Activated T-helper 2 cell treated with anti-CD3 and anti-CD28 coated beads, Interferon-gamma antibody, Interleukin-2, Interleukin-4, amounts not matched to agents 10 μg/mL and 5 μg/mL and 100 μg/mL, durations not matched to agents 14 hours and 24 hours and 36 hours (primary cell): ENCODE measurements around the gene ZNF580. TPM values are rescaled to one million over a fixed set of nuclear protein-coding genes. Genes with fewer than 3 reads are reported as not detected.

Experiments used
- DNase-seq: peaks from one replicate; pipeline ENCODE4 v3.0.0; 2021; ENCODE audit warnings: low spot score
- H3K27ac Mint-ChIP-seq: one replicate; pipeline ENCODE4 v1.8.0; 2021; ENCODE audit warnings: mixed read lengths
- H3K27me3 Mint-ChIP-seq: one replicate; pipeline ENCODE4 v1.8.0; 2021; ENCODE audit warnings: low read depth, mixed read lengths
- H3K36me3 Mint-ChIP-seq: one replicate; pipeline ENCODE4 v1.8.0; 2021; ENCODE audit warnings: low read depth, mixed read lengths
- H3K4me1 Mint-ChIP-seq: one replicate; pipeline ENCODE4 v1.8.0; 2021; ENCODE audit warnings: low read depth, mixed read lengths
- H3K4me3 Mint-ChIP-seq: one replicate; pipeline ENCODE4 v1.8.0; 2021; ENCODE audit warnings: low read depth, mild to moderate bottlenecking, moderate library complexity, mixed read lengths
- H3K9me3 Mint-ChIP-seq: one replicate; pipeline ENCODE4 v1.8.0; 2021; ENCODE audit warnings: mixed read lengths
- intact Hi-C: fragments of 100-400 bp; cut with micrococcal nuclease; formaldehyde crosslinking; loops from one replicate; pipeline ENCODE4 v1.15.1; 2023
- total RNA-seq: library from RNA; stranded (reverse); gene quantifications from 2 replicates; pipeline ENCODE4 v1.2.3, GENCODE V29; 2022

The ZNF580 gene
- 32.1 and 33.3 TPM in 2 replicates for total RNA-seq

- peak within 1 kb of the TSS; percentile 95 for H3K27ac Mint-ChIP-seq
- peaks cover 67% of the 10 kb centered on the region for H3K36me3 Mint-ChIP-seq
- no peaks in the 10 kb centered on the region for H3K9me3 Mint-ChIP-seq
Measured at GRCh38 chr19:55640577-55641425, at the start of gene ZNF580. TSS of gene ZNF580 (plus strand) at chr19:55641002. CDS start at chr19:55642509, 1,507 bp downstream.

GRCh38 chr19:55591555-55591954 lies 49.2 kb upstream of the ZNF580 start:
- Mint-ChIP-seq H3K4me3 (no peak overlapping the region), H3K36me3 (peaks cover 32% of the 10 kb centered on the region), H3K4me1 (peaks cover 7% of the 10 kb centered on the region), H3K27me3 (peaks cover 5% of the 10 kb centered on the region), H3K27ac (no peak overlapping the region), H3K9me3 (no peaks in the 10 kb centered on the region)
- intact Hi-C loops: no loop called here
- DNase-seq: no peak

More at GRCh38 chr19:55640577-55641425, at the start of gene ZNF580:
- H3K27me3 Mint-ChIP-seq: no peaks in the 10 kb centered on the region
- H3K4me1 Mint-ChIP-seq: peaks cover 46% of the 10 kb centered on the region
- intact Hi-C loops: loop anchor here (5.0 to 10.0 kb wide), 3 partner anchors 36 to 386 kb away; partner anchors contain the start of genes EPN1, PPP6R1 and RPL28
- peak within 1 kb of the TSS; percentile 99 for H3K4me3 Mint-ChIP-seq
- DNase-seq: peak; percentile 51

GRCh38 chr19:55592391-55593090 lies 48.3 kb upstream of the ZNF580 start:
- H3K4me3 Mint-ChIP-seq: no peak overlapping the region
- peaks cover 39% of the 10 kb centered on the region for H3K36me3 Mint-ChIP-seq
- no peaks in the 10 kb centered on the region for H3K27me3 Mint-ChIP-seq
- intact Hi-C loops: no loop called here
- H3K4me1 Mint-ChIP-seq: peaks cover 2% of the 10 kb centered on the region
- DNase-seq: no peak
- no peaks in the 10 kb centered on the region for H3K9me3 Mint-ChIP-seq
- H3K27ac Mint-ChIP-seq: no peak overlapping the region

GRCh38 chr19:55593096-55593772 lies 47.6 kb upstream of the ZNF580 start:
- H3K4me3 Mint-ChIP-seq: no peak overlapping the region
- peaks cover 44% of the 10 kb centered on the region for H3K36me3 Mint-ChIP-seq
- H3K9me3 Mint-ChIP-seq: no peaks in the 10 kb centered on the region
- H3K4me1 Mint-ChIP-seq: peaks cover 2% of the 10 kb centered on the region
- H3K27ac Mint-ChIP-seq: no peak overlapping the region
- H3K27me3 Mint-ChIP-seq: no peaks in the 10 kb centered on the region
- intact Hi-C loops: no loop called here
- no peak for DNase-seq

- H3K27me3 Mint-ChIP-seq: no peaks in the 10 kb centered on the region
- DNase-seq: no peak
- intact Hi-C loops: no loop called here
- H3K4me3 Mint-ChIP-seq: no peak overlapping the region
- no peak overlapping the region for H3K27ac Mint-ChIP-seq
- H3K4me1 Mint-ChIP-seq: peaks cover 7% of the 10 kb centered on the region
- H3K9me3 Mint-ChIP-seq: no peaks in the 10 kb centered on the region
- H3K36me3 Mint-ChIP-seq: peaks cover 49% of the 10 kb centered on the region
Measured at GRCh38 chr19:55594996-55595545, 45.7 kb upstream of the ZNF580 start.

GRCh38 chr19:55596304-55596703 lies 44.5 kb upstream of the ZNF580 start:
- Mint-ChIP-seq H3K36me3 (peaks cover 47% of the 10 kb centered on the region), H3K9me3 (no peaks in the 10 kb centered on the region), H3K4me3 (no peak overlapping the region), H3K27me3 (no peaks in the 10 kb centered on the region), H3K4me1 (peaks cover 12% of the 10 kb centered on the region), H3K27ac (no peak overlapping the region)
- intact Hi-C loops: no loop called here
- DNase-seq: no peak

- no peak for DNase-seq
- Mint-ChIP-seq H3K27ac (no peak overlapping the region), H3K4me1 (peaks cover 16% of the 10 kb centered on the region), H3K36me3 (peaks cover 43% of the 10 kb centered on the region), H3K4me3 (no peak overlapping the region), H3K9me3 (no peaks in the 10 kb centered on the region), H3K27me3 (no peaks in the 10 kb centered on the region)
- intact Hi-C loops: no loop called here
Measured at GRCh38 chr19:55597501-55597921, 43.3 kb upstream of the ZNF580 start.

GRCh38 chr19:55598034-55598433 lies 42.8 kb upstream of the ZNF580 start:
- peaks cover 16% of the 10 kb centered on the region for H3K4me1 Mint-ChIP-seq
- no peak overlapping the region for H3K4me3 Mint-ChIP-seq
- DNase-seq: no peak
- H3K9me3 Mint-ChIP-seq: no peaks in the 10 kb centered on the region
- no peaks in the 10 kb centered on the region for H3K27me3 Mint-ChIP-seq
- intact Hi-C loops: loop anchor here (2.0 kb wide), 1 partner anchor 317 kb away; the partner anchor contains the start of gene HSPBP1
- H3K27ac Mint-ChIP-seq: no peak overlapping the region
- H3K36me3 Mint-ChIP-seq: peaks cover 43% of the 10 kb centered on the region

- peak overlapping the region; percentile 96 for H3K4me3 Mint-ChIP-seq
- peak; percentile 94 for DNase-seq
- H3K36me3 Mint-ChIP-seq: peaks cover 45% of the 10 kb centered on the region
- intact Hi-C loops: loop anchor here (1.0 to 2.0 kb wide), 7 partner anchors 12 to 318 kb away; partner anchors contain the start of genes HSPBP1, KMT5C, ZNF579 and ZNF581
- H3K27me3 Mint-ChIP-seq: no peaks in the 10 kb centered on the region
- peaks cover 21% of the 10 kb centered on the region for H3K4me1 Mint-ChIP-seq
- no peaks in the 10 kb centered on the region for H3K9me3 Mint-ChIP-seq
- peak overlapping the region; percentile 98 for H3K27ac Mint-ChIP-seq
Measured at GRCh38 chr19:55598719-55599467, 41.9 kb upstream of the ZNF580 start.

GRCh38 chr19:55599468-55599841 lies 41.3 kb upstream of the ZNF580 start, which contains the start of gene FIZ1:
TSS of gene FIZ1 (minus strand) at chr19:55599517. CDS start at chr19:55597865, 1,652 bp downstream.
- DNase-seq: peak; percentile 94
- peaks cover 43% of the 10 kb centered on the region for H3K36me3 Mint-ChIP-seq
- H3K4me3 Mint-ChIP-seq: peak within 1 kb of the TSS; percentile 96
- intact Hi-C loops: loop anchor here (1.0 to 2.0 kb wide), 7 partner anchors 12 to 319 kb away; partner anchors contain the start of genes HSPBP1, KMT5C, ZNF579 and ZNF581
- no peaks in the 10 kb centered on the region for H3K27me3 Mint-ChIP-seq
- no peaks in the 10 kb centered on the region for H3K9me3 Mint-ChIP-seq
- peaks cover 22% of the 10 kb centered on the region for H3K4me1 Mint-ChIP-seq
- H3K27ac Mint-ChIP-seq: peak within 1 kb of the TSS; percentile 98

- H3K36me3 Mint-ChIP-seq: peaks cover 38% of the 10 kb centered on the region
- peaks cover 25% of the 10 kb centered on the region for H3K4me1 Mint-ChIP-seq
- intact Hi-C loops: loop anchor here (1.0 to 10.0 kb wide), 8 partner anchors 13 to 319 kb away; partner anchors contain the start of genes HSPBP1, KMT5C, RPL28 and TMEM238
- H3K27me3 Mint-ChIP-seq: no peaks in the 10 kb centered on the region
- H3K4me3 Mint-ChIP-seq: peak within 1 kb of the TSS; percentile 96
- H3K9me3 Mint-ChIP-seq: no peaks in the 10 kb centered on the region
- peak within 1 kb of the TSS; percentile 98 for H3K27ac Mint-ChIP-seq
- DNase-seq: peak; percentile 82
Measured at GRCh38 chr19:55599842-55600661, 40.8 kb upstream of the ZNF580 start, which contains the start of gene ZNF524. TSS of gene ZNF524 (plus strand) at chr19:55600288. CDS start at chr19:55602113, 1,825 bp downstream.
